ACC112 (cell line): ENCODE results near the gene UNC13A.

Source experiments
- H2AFZ ChIP-seq: fragments of 200-600 bp; sonication (generic); one replicate; pipeline ENCODE4 v1.6.0; 2017; ENCODE audit warnings: antibody characterized with exemption, low read length; ENCODE audit not compliant: unreplicated experiment
- H3K27ac ChIP-seq: fragments of 200-600 bp; sonication (generic); 2 replicates; pipeline ENCODE4 v1.5.1; 2014; ENCODE audit warnings: low read depth, mild to moderate bottlenecking, antibody characterized with exemption, low read length, moderate library complexity
- H3K27me3 ChIP-seq: fragments of 200-600 bp; sonication (generic); 2 replicates; pipeline ENCODE4 v1.6.1; 2014; ENCODE audit warnings: mild to moderate bottlenecking, antibody characterized with exemption, low read length, moderate library complexity, mixed read lengths; ENCODE audit not compliant: insufficient read depth
- H3K36me3 ChIP-seq: fragments of 200-600 bp; sonication (generic); 2 replicates; pipeline ENCODE4 v1.6.1; 2016; ENCODE audit warnings: mild to moderate bottlenecking, antibody characterized with exemption, low read length, moderate library complexity, mixed read lengths; ENCODE audit not compliant: insufficient read depth
- H3K4me1 ChIP-seq: fragments of 200-600 bp; sonication (generic); one replicate; pipeline ENCODE4 v1.6.1; 2016; ENCODE audit warnings: low read length, mixed read lengths; ENCODE audit not compliant: insufficient read depth, unreplicated experiment, control insufficient read depth
- H3K4me3 ChIP-seq: fragments of 200-600 bp; sonication (generic); 2 replicates; pipeline ENCODE4 v1.5.1; 2014; ENCODE audit warnings: mild to moderate bottlenecking, low read depth, low read length
- H3K79me2 ChIP-seq: fragments of 200-600 bp; sonication (generic); one replicate; pipeline ENCODE4 v1.6.0; 2016; ENCODE audit warnings: low read length; ENCODE audit not compliant: control insufficient read depth, unreplicated experiment, insufficient read depth

UNC13A gene

GRCh38 chr19:17582613-17583012 is 105.5 kb downstream of the UNC13A start:
- Histone ChIP-seq H3K4me1 (no peaks in the 10 kb centered on the region), H3K27ac (no peak overlapping the region)

GRCh38 chr19:17581211-17581874 is 106.8 kb downstream of the UNC13A start:
- H2AFZ ChIP-seq, result no peak overlapping the region
- no peaks in the 10 kb centered on the region for H3K27me3 ChIP-seq
- H3K79me2 ChIP-seq, result no peaks in the 10 kb centered on the region
- H3K4me3 ChIP-seq, result no peak overlapping the region
- no peaks in the 10 kb centered on the region for H3K4me1 ChIP-seq
- H3K27ac ChIP-seq, result no peak overlapping the region
- H3K36me3 ChIP-seq, result peaks cover 4% of the 10 kb centered on the region; the same call in 1 of the 2 replicates

More at GRCh38 chr19:17582613-17583012, 105.5 kb downstream of the UNC13A start:
- Histone ChIP-seq H3K27me3 (no peaks in the 10 kb centered on the region), H2AFZ (no peak overlapping the region), H3K36me3 (peaks cover 4% of the 10 kb centered on the region; the same call in 1 of the 2 replicates), H3K4me3 (no peak overlapping the region), H3K79me2 (no peaks in the 10 kb centered on the region)

- Histone ChIP-seq H3K36me3 (peaks cover 10% of the 10 kb centered on the region; the same call in 1 of the 2 replicates), H3K4me3 (no peak overlapping the region)
Measured at GRCh38 chr19:17580470-17581144, 107.5 kb downstream of the UNC13A start.

GRCh38 chr19:17579661-17580244 is 108.4 kb downstream of the UNC13A start:
- H3K27me3 ChIP-seq, result no peaks in the 10 kb centered on the region
- no peak overlapping the region for H2AFZ ChIP-seq
- H3K79me2 ChIP-seq, result no peaks in the 10 kb centered on the region
- no peak overlapping the region for H3K27ac ChIP-seq
- no peaks in the 10 kb centered on the region for H3K4me1 ChIP-seq
- no peak overlapping the region for H3K4me3 ChIP-seq
- H3K36me3 ChIP-seq, result peaks cover 11% of the 10 kb centered on the region; the same call in 1 of the 2 replicates

More at GRCh38 chr19:17580470-17581144, 107.5 kb downstream of the UNC13A start:
- Histone ChIP-seq H2AFZ (no peak overlapping the region), H3K27ac (no peak overlapping the region), H3K27me3 (no peaks in the 10 kb centered on the region), H3K4me1 (no peaks in the 10 kb centered on the region), H3K79me2 (no peaks in the 10 kb centered on the region)

- no peak overlapping the region for H3K27ac ChIP-seq
- peaks cover 11% of the 10 kb centered on the region; the same call in 1 of the 2 replicates for H3K36me3 ChIP-seq
- no peak overlapping the region for H2AFZ ChIP-seq
- no peaks in the 10 kb centered on the region for H3K4me1 ChIP-seq
- H3K27me3 ChIP-seq, result no peaks in the 10 kb centered on the region
- no peaks in the 10 kb centered on the region for H3K79me2 ChIP-seq
- no peak overlapping the region for H3K4me3 ChIP-seq
Measured at GRCh38 chr19:17577457-17578097, 110.6 kb downstream of the UNC13A start.

- Histone ChIP-seq H2AFZ (no peak overlapping the region), H3K4me1 (no peaks in the 10 kb centered on the region), H3K27ac (no peak overlapping the region), H3K27me3 (no peaks in the 10 kb centered on the region), H3K4me3 (no peak overlapping the region), H3K79me2 (no peaks in the 10 kb centered on the region), H3K36me3 (peaks cover 11% of the 10 kb centered on the region; the same call in 1 of the 2 replicates)
Measured at GRCh38 chr19:17576758-17577456, 111.2 kb downstream of the UNC13A start.

GRCh38 chr19:17575871-17576757 is 112.0 kb downstream of the UNC13A start:
- no peaks in the 10 kb centered on the region for H3K79me2 ChIP-seq
- peaks cover 6% of the 10 kb centered on the region; the same call in 1 of the 2 replicates for H3K36me3 ChIP-seq
- no peak overlapping the region for H3K27ac ChIP-seq
- H2AFZ ChIP-seq, result no peak overlapping the region
- H3K4me3 ChIP-seq, result no peak overlapping the region
- H3K4me1 ChIP-seq, result no peaks in the 10 kb centered on the region
- H3K27me3 ChIP-seq, result no peaks in the 10 kb centered on the region

- Histone ChIP-seq H3K36me3 (peaks cover 6% of the 10 kb centered on the region; the same call in 1 of the 2 replicates), H3K79me2 (no peaks in the 10 kb centered on the region), H3K4me1 (no peaks in the 10 kb centered on the region), H2AFZ (no peak overlapping the region), H3K4me3 (no peak overlapping the region), H3K27me3 (no peaks in the 10 kb centered on the region), H3K27ac (no peak overlapping the region)
Measured at GRCh38 chr19:17572638-17573037, 115.5 kb downstream of the UNC13A start.

GRCh38 chr19:17570791-17571190 is 117.4 kb downstream of the UNC13A start:
- Histone ChIP-seq H3K4me3 (no peak overlapping the region), H3K27ac (no peak overlapping the region), H2AFZ (no peak overlapping the region), H3K27me3 (no peaks in the 10 kb centered on the region), H3K4me1 (no peaks in the 10 kb centered on the region), H3K36me3 (peaks cover 2% of the 10 kb centered on the region; the same call in 1 of the 2 replicates), H3K79me2 (peaks cover 1% of the 10 kb centered on the region)
